ENCODE results near the gene PLEKHA4. TPM values are rescaled to one million over a fixed set of nuclear protein-coding genes. Genes with fewer than 3 reads are reported as not detected.
"Not testable (repeated sequence)": the region's sequence is repeated elsewhere in the genome, so short reads cannot be mapped to it uniquely, and the experiment has no call there.

The PLEKHA4 gene
- total RNA-seq, 1 donor from 2014 or later: 9.4 TPM

- TF ChIP-seq CTCF (IDR thresholded peaks at IDR 0.05; ENCODE audit: partially characterized antibody, unreplicated experiment): no peak
- Mint-ChIP-seq H3K4me1 (ENCODE audit: low read depth, unreplicated experiment) (peaks cover 6% of the 10 kb centered on the region), H3K4me3 (ENCODE audit: unreplicated experiment) (no peak overlapping the region), H3K27ac (ENCODE audit: unreplicated experiment) (no peak overlapping the region), H3K9me3 (ENCODE audit: unreplicated experiment) (peaks cover 7% of the 10 kb centered on the region), H3K36me3 (ENCODE audit: unreplicated experiment) (no peaks in the 10 kb centered on the region), H3K27me3 (ENCODE audit: unreplicated experiment) (peaks cover 13% of the 10 kb centered on the region)
- no peak for DNase-seq
Measured at GRCh38 chr19:48897181-48897580, 28.8 kb upstream of the PLEKHA4 start.

- TF ChIP-seq CTCF (IDR thresholded peaks at IDR 0.05; ENCODE audit: partially characterized antibody, unreplicated experiment): no peak
- Mint-ChIP-seq H3K27ac (ENCODE audit: unreplicated experiment) (no peak overlapping the region), H3K4me3 (ENCODE audit: unreplicated experiment) (no peak overlapping the region), H3K4me1 (ENCODE audit: low read depth, unreplicated experiment) (peaks cover 6% of the 10 kb centered on the region), H3K9me3 (ENCODE audit: unreplicated experiment) (peaks cover 7% of the 10 kb centered on the region), H3K27me3 (ENCODE audit: unreplicated experiment) (peaks cover 13% of the 10 kb centered on the region), H3K36me3 (ENCODE audit: unreplicated experiment) (no peaks in the 10 kb centered on the region)
- peak; percentile 58 for DNase-seq
Measured at GRCh38 chr19:48896191-48896720, 27.8 kb upstream of the PLEKHA4 start.

GRCh38 chr19:48895226-48895625, 26.8 kb upstream of the PLEKHA4 start:
- H3K4me1 Mint-ChIP-seq (ENCODE audit: low read depth, unreplicated experiment): peaks cover 2% of the 10 kb centered on the region
- no peak overlapping the region for H3K27ac Mint-ChIP-seq (ENCODE audit: unreplicated experiment)
- no peak for DNase-seq
- TF ChIP-seq CTCF (IDR thresholded peaks at IDR 0.05; ENCODE audit: partially characterized antibody, unreplicated experiment): no peak
- no peak overlapping the region for H3K4me3 Mint-ChIP-seq (ENCODE audit: unreplicated experiment)
- peaks cover 14% of the 10 kb centered on the region for H3K27me3 Mint-ChIP-seq (ENCODE audit: unreplicated experiment)
- H3K9me3 Mint-ChIP-seq (ENCODE audit: unreplicated experiment): peaks cover 10% of the 10 kb centered on the region
- no peaks in the 10 kb centered on the region for H3K36me3 Mint-ChIP-seq (ENCODE audit: unreplicated experiment)

- DNase-seq: no peak
- H3K36me3 Mint-ChIP-seq (ENCODE audit: unreplicated experiment): no peaks in the 10 kb centered on the region
- H3K27ac Mint-ChIP-seq (ENCODE audit: unreplicated experiment): peak overlapping the region; percentile 62
- H3K9me3 Mint-ChIP-seq (ENCODE audit: unreplicated experiment): peaks cover 9% of the 10 kb centered on the region
- no peak overlapping the region for H3K4me3 Mint-ChIP-seq (ENCODE audit: unreplicated experiment)
- no peak for TF ChIP-seq CTCF (IDR thresholded peaks at IDR 0.05; ENCODE audit: partially characterized antibody, unreplicated experiment)
- peaks cover 2% of the 10 kb centered on the region for H3K27me3 Mint-ChIP-seq (ENCODE audit: unreplicated experiment)
- peaks cover 2% of the 10 kb centered on the region for H3K4me1 Mint-ChIP-seq (ENCODE audit: low read depth, unreplicated experiment)
Measured at GRCh38 chr19:48890551-48890950, 22.1 kb upstream of the PLEKHA4 start.

- H3K4me3 Mint-ChIP-seq (ENCODE audit: unreplicated experiment): not testable (repeated sequence)
Measured at GRCh38 chr19:48889496-48889895, 21.1 kb upstream of the PLEKHA4 start.

More at GRCh38 chr19:48889496-48889895, 21.1 kb upstream of the PLEKHA4 start:
- not testable (repeated sequence) for H3K4me1 Mint-ChIP-seq (ENCODE audit: low read depth, unreplicated experiment); H3K9me3 Mint-ChIP-seq (ENCODE audit: unreplicated experiment); DNase-seq; H3K36me3 Mint-ChIP-seq (ENCODE audit: unreplicated experiment); H3K27me3 Mint-ChIP-seq (ENCODE audit: unreplicated experiment)
- peak overlapping the region; percentile 64 for H3K27ac Mint-ChIP-seq (ENCODE audit: unreplicated experiment)

All from glutamatergic neuron (in vitro differentiated cells).